ENCODE data around the gene CYB561D2. TPM values are rescaled to one million over a fixed set of nuclear protein-coding genes. Genes with fewer than 3 reads are reported as not detected.

The CYB561D2 gene
- total RNA-seq, 2 donors from 2014 or later, result 35.6 to 40.8 TPM

GRCh38 chr3:50319894-50320625 is 30.6 kb upstream of the CYB561D2 start:
- peaks cover 21% of the 10 kb centered on the region for H3K4me1 Mint-ChIP-seq
- H3K36me3 Mint-ChIP-seq (ENCODE audit: low read depth), result peaks cover 6% of the 10 kb centered on the region
- no peak for ATAC-seq (replicated peaks)
- H3K9me3 Mint-ChIP-seq, result no peaks in the 10 kb centered on the region
- peak overlapping the region; percentile 87 for H3K27ac Mint-ChIP-seq
- no peaks in the 10 kb centered on the region for H3K27me3 Mint-ChIP-seq
- H3K4me3 Mint-ChIP-seq, result peak overlapping the region; percentile 88

DNA sequence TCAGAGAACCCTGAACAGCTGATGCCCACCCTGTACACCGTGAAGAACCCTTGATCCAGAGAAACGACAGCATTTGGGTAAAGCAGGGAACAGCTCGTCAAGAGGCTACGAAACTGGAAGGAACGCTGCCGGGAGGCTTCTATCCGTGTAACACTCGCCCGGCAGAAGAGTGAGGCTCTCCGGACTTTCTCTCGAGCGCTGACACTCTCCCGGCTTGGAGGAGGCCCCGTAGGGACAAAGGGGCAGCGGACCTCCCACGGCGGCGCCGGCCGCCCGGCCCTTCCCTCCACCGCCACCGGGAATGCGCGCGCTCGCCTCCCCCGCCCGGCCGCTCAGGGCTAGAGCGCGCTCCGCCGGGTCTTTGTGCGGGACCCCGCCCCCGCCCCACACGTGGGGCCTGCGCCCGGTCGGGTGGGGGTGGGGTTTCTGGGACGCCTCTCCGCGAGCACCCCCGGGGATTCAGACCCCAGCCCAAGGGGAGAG is 29.8 kb upstream of the CYB561D2 start:
- Mint-ChIP-seq H3K4me1 (peaks cover 21% of the 10 kb centered on the region), H3K27me3 (no peaks in the 10 kb centered on the region), H3K27ac (peak overlapping the region; percentile 87), H3K4me3 (peak overlapping the region; percentile 88), H3K36me3 (ENCODE audit: low read depth) (peaks cover 11% of the 10 kb centered on the region), H3K9me3 (no peaks in the 10 kb centered on the region)
- peak; percentile 61 for ATAC-seq (replicated peaks)

- ATAC-seq (replicated peaks), result peak; percentile 80
- H3K4me3 Mint-ChIP-seq, result peak overlapping the region; percentile 88
Observed at GRCh38 chr3:50321336-50322114, 29.1 kb upstream of the CYB561D2 start.

GRCh38 chr3:50322115-50322385 is 28.6 kb upstream of the CYB561D2 start:
- Mint-ChIP-seq H3K4me3 (peak overlapping the region; percentile 88), H3K27ac (no peak overlapping the region)

More at GRCh38 chr3:50321336-50322114, 29.1 kb upstream of the CYB561D2 start:
- Mint-ChIP-seq H3K36me3 (ENCODE audit: low read depth) (peaks cover 11% of the 10 kb centered on the region), H3K4me1 (peaks cover 16% of the 10 kb centered on the region), H3K27ac (peak overlapping the region; percentile 88), H3K27me3 (no peaks in the 10 kb centered on the region), H3K9me3 (no peaks in the 10 kb centered on the region)

GRCh38 chr3:50322386-50323091 is 28.1 kb upstream of the CYB561D2 start, which contains the start of gene HYAL2:
HYAL2 (minus strand) TSS chr3:50322745; CDS start chr3:50320489, 2,256 bp downstream.
- no peaks in the 10 kb centered on the region for H3K27me3 Mint-ChIP-seq
- H3K9me3 Mint-ChIP-seq, result no peaks in the 10 kb centered on the region
- H3K4me1 Mint-ChIP-seq, result peaks cover 11% of the 10 kb centered on the region
- peak within 1 kb of the TSS; percentile 88 for H3K27ac Mint-ChIP-seq
- peaks cover 11% of the 10 kb centered on the region for H3K36me3 Mint-ChIP-seq (ENCODE audit: low read depth)
- H3K4me3 Mint-ChIP-seq, result peak within 1 kb of the TSS; percentile 88
- no peak for ATAC-seq (replicated peaks)

More at GRCh38 chr3:50322115-50322385, 28.6 kb upstream of the CYB561D2 start:
- ATAC-seq (replicated peaks), result no peak
- no peaks in the 10 kb centered on the region for H3K27me3 Mint-ChIP-seq
- peaks cover 11% of the 10 kb centered on the region for H3K4me1 Mint-ChIP-seq
- H3K9me3 Mint-ChIP-seq, result no peaks in the 10 kb centered on the region
- peaks cover 11% of the 10 kb centered on the region for H3K36me3 Mint-ChIP-seq (ENCODE audit: low read depth)

DNA sequence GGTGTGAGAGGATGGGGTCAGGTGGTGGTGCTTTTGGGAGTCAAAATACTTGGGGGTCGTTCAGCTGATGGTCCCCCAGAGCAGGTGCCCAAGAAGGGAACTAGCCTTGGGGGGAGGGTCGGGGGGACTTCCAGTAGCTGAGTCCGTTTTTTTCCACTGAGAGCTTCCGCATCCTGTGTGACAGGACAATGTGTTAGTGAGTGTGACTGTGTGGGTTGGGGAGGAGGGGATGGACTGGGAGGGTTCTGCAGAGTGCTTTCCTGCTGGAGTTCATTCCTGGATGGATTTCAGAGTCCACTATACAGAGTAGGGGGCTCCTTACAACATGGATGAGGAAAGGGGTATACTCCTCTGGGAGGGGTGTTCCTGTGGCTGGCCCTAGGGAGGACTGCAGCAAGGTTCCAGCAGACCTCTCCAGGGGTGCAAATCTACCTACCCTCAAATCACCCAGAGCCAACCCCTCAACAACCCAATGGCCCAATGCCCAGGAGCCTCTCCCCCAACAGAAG is 27.5 kb upstream of the CYB561D2 start:
- Mint-ChIP-seq H3K9me3 (no peaks in the 10 kb centered on the region), H3K4me1 (peaks cover 11% of the 10 kb centered on the region), H3K4me3 (peak overlapping the region; percentile 88), H3K36me3 (ENCODE audit: low read depth) (peaks cover 13% of the 10 kb centered on the region), H3K27me3 (no peaks in the 10 kb centered on the region), H3K27ac (peak overlapping the region; percentile 25)
- ATAC-seq (replicated peaks), result no peak

- H3K4me1 Mint-ChIP-seq, result peaks cover 11% of the 10 kb centered on the region
- peaks cover 19% of the 10 kb centered on the region for H3K36me3 Mint-ChIP-seq (ENCODE audit: low read depth)
- H3K27ac Mint-ChIP-seq, result peak overlapping the region; percentile 25
Observed at GRCh38 chr3:50323614-50324199, 27.0 kb upstream of the CYB561D2 start.

DNA sequence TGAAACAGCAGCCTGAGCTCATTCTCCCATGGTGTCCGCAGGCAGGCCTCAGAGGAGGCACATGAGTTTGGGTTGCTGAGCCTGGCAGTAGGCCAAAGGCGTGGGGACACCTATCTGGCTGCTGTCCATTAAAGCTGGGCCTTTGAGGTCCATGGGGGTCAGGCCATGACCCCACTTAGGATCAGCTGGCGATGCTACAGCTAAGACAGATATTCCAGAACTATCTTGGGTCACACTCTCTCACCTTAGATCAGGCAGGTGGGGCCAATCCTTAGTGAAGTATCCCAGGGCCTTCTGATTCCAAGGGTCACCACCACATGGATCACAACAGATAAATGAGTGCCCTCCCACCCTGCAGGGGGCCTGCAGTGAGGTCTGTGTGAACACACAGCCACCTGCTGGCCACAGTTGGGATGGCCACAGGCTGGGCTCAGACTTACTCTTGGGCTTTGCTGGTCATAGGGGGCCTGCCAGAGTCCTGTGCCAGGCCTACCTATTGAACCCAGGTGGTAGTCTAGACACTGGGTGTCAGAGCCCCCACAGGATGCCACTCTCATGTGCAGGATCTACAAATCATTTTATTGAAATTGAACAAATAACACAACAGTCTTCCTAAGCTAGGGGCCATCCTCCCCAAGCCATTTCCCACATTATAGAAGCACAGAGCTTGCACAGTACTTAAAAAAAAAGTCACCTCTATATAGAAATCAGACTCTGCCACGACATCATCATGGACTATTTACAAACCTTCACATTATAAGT is 26.1 kb upstream of the CYB561D2 start:
- H3K27ac Mint-ChIP-seq, result peak overlapping the region; percentile 4
- no peak for ATAC-seq (replicated peaks)
- H3K9me3 Mint-ChIP-seq, result no peaks in the 10 kb centered on the region
- no peaks in the 10 kb centered on the region for H3K27me3 Mint-ChIP-seq
- peaks cover 6% of the 10 kb centered on the region for H3K4me1 Mint-ChIP-seq
- peaks cover 26% of the 10 kb centered on the region for H3K36me3 Mint-ChIP-seq (ENCODE audit: low read depth)
- no peak overlapping the region for H3K4me3 Mint-ChIP-seq

More at GRCh38 chr3:50323614-50324199, 27.0 kb upstream of the CYB561D2 start:
- ATAC-seq (replicated peaks), result no peak
- Mint-ChIP-seq H3K4me3 (no peak overlapping the region), H3K9me3 (no peaks in the 10 kb centered on the region), H3K27me3 (no peaks in the 10 kb centered on the region)

DNA sequence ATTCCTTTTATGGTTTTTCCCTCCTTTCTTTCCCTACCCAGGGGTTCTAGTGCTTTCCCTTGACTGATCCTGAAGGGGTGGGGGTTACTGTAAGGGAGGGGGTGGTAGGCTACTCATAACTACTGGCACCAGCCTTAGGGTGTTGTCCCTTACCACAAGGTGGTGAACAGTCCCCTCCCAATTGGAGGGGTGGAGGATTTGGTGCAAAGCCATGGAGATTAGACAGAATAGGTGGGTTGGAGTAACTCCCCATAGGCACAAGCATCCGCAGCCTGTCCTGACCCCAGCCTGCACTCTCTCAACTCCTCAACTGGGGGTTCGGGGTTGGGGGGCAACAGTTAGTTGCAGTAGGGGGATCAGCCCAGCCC is 25.6 kb upstream of the CYB561D2 start:
- Mint-ChIP-seq H3K4me3 (no peak overlapping the region), H3K9me3 (no peaks in the 10 kb centered on the region), H3K27ac (peak overlapping the region; percentile 4), H3K36me3 (ENCODE audit: low read depth) (peaks cover 31% of the 10 kb centered on the region), H3K27me3 (no peaks in the 10 kb centered on the region), H3K4me1 (peaks cover 2% of the 10 kb centered on the region)
- ATAC-seq (replicated peaks), result no peak

GRCh38 chr3:50325497-50326181 is 25.0 kb upstream of the CYB561D2 start:
- no peaks in the 10 kb centered on the region for H3K4me1 Mint-ChIP-seq
- no peaks in the 10 kb centered on the region for H3K9me3 Mint-ChIP-seq
- peak overlapping the region; percentile 82 for H3K4me3 Mint-ChIP-seq
- no peaks in the 10 kb centered on the region for H3K27me3 Mint-ChIP-seq
- no peak for ATAC-seq (replicated peaks)
- H3K27ac Mint-ChIP-seq, result no peak overlapping the region
- peaks cover 37% of the 10 kb centered on the region for H3K36me3 Mint-ChIP-seq (ENCODE audit: low read depth)

GRCh38 chr3:50326182-50326541 is 24.5 kb upstream of the CYB561D2 start:
- no peaks in the 10 kb centered on the region for H3K4me1 Mint-ChIP-seq
- no peak overlapping the region for H3K27ac Mint-ChIP-seq
- H3K4me3 Mint-ChIP-seq, result peak overlapping the region; percentile 82
- H3K27me3 Mint-ChIP-seq, result no peaks in the 10 kb centered on the region
- peaks cover 42% of the 10 kb centered on the region for H3K36me3 Mint-ChIP-seq (ENCODE audit: low read depth)
- H3K9me3 Mint-ChIP-seq, result no peaks in the 10 kb centered on the region
- ATAC-seq (replicated peaks), result no peak

DNA sequence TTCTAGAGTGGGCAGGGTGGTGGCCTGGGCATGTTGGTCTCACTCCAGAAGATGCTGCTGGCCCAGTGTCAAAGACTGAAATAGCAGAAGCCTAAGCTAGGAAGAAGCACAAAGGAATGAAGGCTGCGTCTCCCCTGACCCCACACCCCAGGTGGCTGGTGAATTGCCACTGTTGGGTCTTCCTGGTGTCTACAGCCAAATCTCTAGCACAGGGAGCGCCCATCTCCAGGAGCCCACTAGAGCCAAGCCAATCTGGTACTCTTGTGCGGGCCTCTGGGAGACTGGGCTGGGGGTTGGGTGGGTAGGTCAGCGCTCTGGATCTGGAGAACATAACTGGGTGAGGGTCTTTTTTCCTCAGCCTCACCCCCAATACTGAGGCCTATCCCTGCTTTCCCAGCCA is 23.5 kb upstream of the CYB561D2 start:
- no peaks in the 10 kb centered on the region for H3K27me3 Mint-ChIP-seq
- H3K4me3 Mint-ChIP-seq, result peak overlapping the region; percentile 82
- H3K27ac Mint-ChIP-seq, result peak overlapping the region; percentile 87
- no peaks in the 10 kb centered on the region for H3K4me1 Mint-ChIP-seq
- peaks cover 52% of the 10 kb centered on the region for H3K36me3 Mint-ChIP-seq (ENCODE audit: low read depth)
- no peak for ATAC-seq (replicated peaks)
- no peaks in the 10 kb centered on the region for H3K9me3 Mint-ChIP-seq

All from activated T-helper 17 cell treated with anti-CD3 and anti-CD28 coated beads, Interleukin-2, amount 50 U/mL, for 72 hours (primary cell).